ENCODE results near the gene RHBDF2.
A peak's percentile ranks its signal among the peaks of the same experiment; 100 is the strongest.

RHBDF2 gene

DNA sequence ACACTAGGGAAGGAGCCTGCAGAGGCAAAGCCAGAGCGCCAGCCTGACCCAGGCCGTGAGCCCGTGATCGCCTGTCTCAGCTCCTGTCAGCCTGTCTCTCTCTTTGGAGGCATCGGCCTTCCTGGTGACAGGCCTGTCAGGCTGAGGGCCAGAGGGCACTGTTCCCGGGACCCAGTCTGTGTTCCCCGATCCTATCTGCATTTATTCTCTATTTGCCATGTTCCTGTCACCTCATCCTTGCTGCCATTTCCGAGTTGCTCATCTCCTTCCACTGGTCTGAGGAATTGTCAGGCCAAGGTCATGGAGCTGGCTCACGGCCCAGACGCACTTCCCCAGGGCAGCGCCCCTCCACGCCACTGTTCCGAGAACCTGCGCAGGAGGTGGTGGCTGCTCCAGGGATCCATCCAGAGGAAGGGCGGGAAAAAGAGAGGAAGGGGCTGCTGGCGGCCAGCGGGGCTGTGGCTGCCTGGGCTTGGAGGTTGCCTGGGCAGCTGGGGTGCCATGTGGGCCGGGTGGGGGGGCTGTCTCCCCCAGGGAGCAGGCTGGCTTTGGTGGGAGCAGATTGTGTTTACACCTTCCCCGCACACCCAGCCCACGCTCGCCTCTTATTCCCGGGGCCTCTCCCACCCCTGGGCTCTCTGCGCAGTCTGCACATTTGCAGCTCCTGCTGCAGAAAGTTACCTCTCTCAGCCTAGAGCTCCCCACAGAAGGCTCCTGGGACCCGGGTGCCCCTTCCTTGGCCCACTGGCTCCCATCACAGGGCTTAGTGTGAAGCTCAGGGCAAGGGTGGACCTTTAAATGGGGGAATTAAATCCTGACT lies 43.5 kb upstream of the RHBDF2 start:
- Histone ChIP-seq H3K27ac (replicated peaks; ENCODE audit: low read length) (no peak overlapping the region), H2BK120ac (ENCODE audit: low read depth, low read length) (no peak overlapping the region), H3K4me1 (ENCODE audit: control insufficient read depth in 2 of 2, insufficient read depth in 1 of 2, low read depth in 1 of 2, low read length in 2 of 2) (peaks cover 12 to 43% of the 10 kb centered on the region in 2 donors), H4K8ac (ENCODE audit: low read depth, low read length) (no peak overlapping the region), H3K14ac (ENCODE audit: low read length) (no peak overlapping the region), H3K23ac (ENCODE audit: low read depth, low read length, poor library complexity) (no peak overlapping the region), H4K91ac (ENCODE audit: low read depth, low read length, poor library complexity) (no peak overlapping the region), H3K18ac (ENCODE audit: low read length) (no peak overlapping the region), H3K4me3 (ENCODE audit: low read length in 2 of 2) (peak overlapping the region in 1 of 2 donors; percentile 20), H2BK15ac (ENCODE audit: low read length) (no peak overlapping the region), H2AK5ac (ENCODE audit: low read depth, low read length) (no peak overlapping the region), H3K4ac (ENCODE audit: low read length) (no peak overlapping the region), H2BK5ac (ENCODE audit: low read length) (no peak overlapping the region), H3K36me3 (replicated peaks in 1 of 2; ENCODE audit: control insufficient read depth in 2 of 2, insufficient read depth in 2 of 2, low read length in 2 of 2) (no peaks in the 10 kb centered on the region), H3K27me3 (ENCODE audit: control insufficient read depth in 3 of 3, insufficient read depth in 3 of 3, low read depth in 1 of 3, low read length in 3 of 3) (peaks cover 0 to 54% (median 13%) of the 10 kb centered on the region in 3 experiments), H2BK12ac (ENCODE audit: low read length) (no peak overlapping the region), H3K9ac (ENCODE audit: low read depth, low read length, poor library complexity) (no peak overlapping the region), H3K9me3 (replicated peaks in 1 of 2; ENCODE audit: control insufficient read depth in 2 of 2, insufficient read depth in 1 of 2, low read depth in 1 of 2, low read length in 2 of 2) (no peaks in the 10 kb centered on the region), H3K79me1 (ENCODE audit: low read depth, low read length) (no peaks in the 10 kb centered on the region), H3K4me2 (ENCODE audit: insufficient read depth, low read length, poor library complexity, severe bottlenecking) (no peak overlapping the region), H2AFZ (ENCODE audit: low read length) (peak overlapping the region; percentile 81)
- WGBS, 2 donors (ENCODE audit: extremely low coverage in 2 of 2, insufficient read length in 2 of 2, insufficient replicate concordance in 1 of 2): no CpG with 5 or more reads among the region's 24 CpGs
- DNase-seq (ENCODE audit: low spot score): no peak

DNA sequence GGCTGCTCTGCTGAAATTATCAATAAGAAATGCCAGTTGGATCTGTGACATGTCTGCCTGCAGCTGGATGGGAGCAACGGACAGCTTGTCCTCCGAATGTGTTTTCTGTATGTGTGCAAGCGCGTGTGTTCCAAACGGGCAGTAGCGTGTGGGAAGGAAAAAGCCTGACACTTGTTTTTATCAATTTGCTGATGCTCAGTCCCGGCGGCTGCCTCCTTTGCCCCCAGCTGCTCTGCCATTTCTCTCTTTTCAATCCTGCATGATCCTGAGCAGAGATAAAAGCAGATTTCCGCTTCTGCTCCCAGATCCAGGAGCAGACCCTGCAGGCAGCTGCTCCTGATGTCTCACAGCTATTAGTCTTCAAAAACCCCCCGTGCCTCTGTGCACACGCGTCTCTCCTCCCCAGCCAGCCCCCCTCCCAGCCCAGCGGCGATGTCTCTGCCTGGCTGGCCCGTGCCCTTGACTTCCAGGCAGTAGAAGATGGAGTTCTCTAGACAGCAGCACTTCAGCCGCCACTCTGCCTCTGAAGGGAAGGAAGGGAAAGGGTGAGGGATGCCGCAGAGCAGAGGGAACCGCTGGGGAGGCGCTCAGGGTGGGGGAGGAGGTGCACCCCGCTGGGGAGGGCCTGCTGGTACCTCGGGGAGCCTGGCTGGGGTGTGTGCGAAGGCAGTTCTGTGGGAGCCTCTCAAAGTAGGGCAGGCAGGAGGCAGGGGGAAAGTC lies 42.8 kb upstream of the RHBDF2 start:
- WGBS, 2 donors (ENCODE audit: extremely low coverage in 2 of 2, insufficient read length in 2 of 2, insufficient replicate concordance in 1 of 2): no CpG with 5 or more reads among the region's 22 CpGs
- H2BK15ac ChIP-seq (ENCODE audit: low read length): no peak overlapping the region
- H2BK5ac ChIP-seq (ENCODE audit: low read length): no peak overlapping the region
- H3K9me3 ChIP-seq (replicated peaks in 1 of 2; ENCODE audit: control insufficient read depth in 2 of 2, insufficient read depth in 1 of 2, low read depth in 1 of 2, low read length in 2 of 2): no peaks in the 10 kb centered on the region
- peaks cover 12 to 43% of the 10 kb centered on the region in 2 donors for H3K4me1 ChIP-seq (ENCODE audit: control insufficient read depth in 2 of 2, insufficient read depth in 1 of 2, low read depth in 1 of 2, low read length in 2 of 2)
- H2AK5ac ChIP-seq (ENCODE audit: low read depth, low read length): no peak overlapping the region
- H3K18ac ChIP-seq (ENCODE audit: low read length): peak overlapping the region; percentile 6
- H3K14ac ChIP-seq (ENCODE audit: low read length): no peak overlapping the region
- H2BK12ac ChIP-seq (ENCODE audit: low read length): no peak overlapping the region
- H4K8ac ChIP-seq (ENCODE audit: low read depth, low read length): no peak overlapping the region
- H2AFZ ChIP-seq (ENCODE audit: low read length): peak overlapping the region; percentile 81
- no peak overlapping the region for H3K9ac ChIP-seq (ENCODE audit: low read depth, low read length, poor library complexity)
- no peak overlapping the region for H3K4me2 ChIP-seq (ENCODE audit: insufficient read depth, low read length, poor library complexity, severe bottlenecking)
- H2BK120ac ChIP-seq (ENCODE audit: low read depth, low read length): no peak overlapping the region
- H4K91ac ChIP-seq (ENCODE audit: low read depth, low read length, poor library complexity): no peak overlapping the region
- no peak overlapping the region for H3K23ac ChIP-seq (ENCODE audit: low read depth, low read length, poor library complexity)
- no peaks in the 10 kb centered on the region for H3K36me3 ChIP-seq (replicated peaks in 1 of 2; ENCODE audit: control insufficient read depth in 2 of 2, insufficient read depth in 2 of 2, low read length in 2 of 2)
- H3K4ac ChIP-seq (ENCODE audit: low read length): no peak overlapping the region
- no peaks in the 10 kb centered on the region for H3K79me1 ChIP-seq (ENCODE audit: low read depth, low read length)
- peak overlapping the region in 1 of 2 donors; percentile 20 for H3K4me3 ChIP-seq (ENCODE audit: low read length in 2 of 2)
- H3K27ac ChIP-seq (replicated peaks; ENCODE audit: low read length): no peak overlapping the region
- H3K27me3 ChIP-seq (ENCODE audit: control insufficient read depth in 3 of 3, insufficient read depth in 3 of 3, low read depth in 1 of 3, low read length in 3 of 3): peaks cover 0 to 62% (median 20%) of the 10 kb centered on the region in 3 experiments
- DNase-seq (ENCODE audit: low spot score): no peak

DNA sequence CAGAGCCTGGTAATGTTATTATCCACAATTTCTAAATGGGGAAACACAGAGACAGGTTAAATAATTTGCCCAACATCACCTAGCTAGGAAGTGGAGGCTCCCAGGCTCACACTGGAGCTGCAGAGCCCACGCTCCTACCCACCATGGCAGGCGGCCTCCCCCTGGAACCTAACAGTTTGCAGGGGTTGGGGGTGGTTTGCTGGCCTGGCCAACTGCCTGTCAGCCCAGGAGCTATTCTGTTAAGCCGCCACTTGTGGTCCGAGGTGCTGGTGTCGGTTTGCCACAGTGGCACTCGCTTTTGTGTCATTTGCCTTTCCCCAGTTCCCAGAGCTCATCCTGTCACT lies 42.2 kb upstream of the RHBDF2 start:
- H2BK5ac ChIP-seq (ENCODE audit: low read length): no peak overlapping the region
- H4K8ac ChIP-seq (ENCODE audit: low read depth, low read length): no peak overlapping the region
- H3K27me3 ChIP-seq (ENCODE audit: control insufficient read depth in 3 of 3, insufficient read depth in 3 of 3, low read depth in 1 of 3, low read length in 3 of 3): peaks cover 2 to 67% (median 26%) of the 10 kb centered on the region in 3 experiments
- no peak overlapping the region for H2BK12ac ChIP-seq (ENCODE audit: low read length)
- H3K14ac ChIP-seq (ENCODE audit: low read length): no peak overlapping the region
- no peak overlapping the region for H2BK120ac ChIP-seq (ENCODE audit: low read depth, low read length)
- H3K36me3 ChIP-seq (replicated peaks in 1 of 2; ENCODE audit: control insufficient read depth in 2 of 2, insufficient read depth in 2 of 2, low read length in 2 of 2): no peaks in the 10 kb centered on the region
- H4K91ac ChIP-seq (ENCODE audit: low read depth, low read length, poor library complexity): no peak overlapping the region
- no CpG with 5 or more reads among the region's 6 CpGs for WGBS, 2 donors (ENCODE audit: extremely low coverage in 2 of 2, insufficient read length in 2 of 2, insufficient replicate concordance in 1 of 2)
- no peak overlapping the region for H3K4ac ChIP-seq (ENCODE audit: low read length)
- no peak overlapping the region for H3K4me2 ChIP-seq (ENCODE audit: insufficient read depth, low read length, poor library complexity, severe bottlenecking)
- no peak overlapping the region for H3K18ac ChIP-seq (ENCODE audit: low read length)
- no peaks in the 10 kb centered on the region for H3K79me1 ChIP-seq (ENCODE audit: low read depth, low read length)
- H3K9me3 ChIP-seq (replicated peaks in 1 of 2; ENCODE audit: control insufficient read depth in 2 of 2, insufficient read depth in 1 of 2, low read depth in 1 of 2, low read length in 2 of 2): no peaks in the 10 kb centered on the region
- no peak overlapping the region for H3K9ac ChIP-seq (ENCODE audit: low read depth, low read length, poor library complexity)
- no peak overlapping the region for H2BK15ac ChIP-seq (ENCODE audit: low read length)
- H3K23ac ChIP-seq (ENCODE audit: low read depth, low read length, poor library complexity): no peak overlapping the region
- peak overlapping the region; percentile 81 for H2AFZ ChIP-seq (ENCODE audit: low read length)
- DNase-seq (ENCODE audit: low spot score): no peak
- H3K4me1 ChIP-seq (ENCODE audit: control insufficient read depth in 2 of 2, insufficient read depth in 1 of 2, low read depth in 1 of 2, low read length in 2 of 2): peaks cover 13 to 44% of the 10 kb centered on the region in 2 donors
- H3K27ac ChIP-seq (replicated peaks; ENCODE audit: low read length): no peak overlapping the region
- no peak overlapping the region for H3K4me3 ChIP-seq (ENCODE audit: low read length in 2 of 2)
- H2AK5ac ChIP-seq (ENCODE audit: low read depth, low read length): no peak overlapping the region

DNA sequence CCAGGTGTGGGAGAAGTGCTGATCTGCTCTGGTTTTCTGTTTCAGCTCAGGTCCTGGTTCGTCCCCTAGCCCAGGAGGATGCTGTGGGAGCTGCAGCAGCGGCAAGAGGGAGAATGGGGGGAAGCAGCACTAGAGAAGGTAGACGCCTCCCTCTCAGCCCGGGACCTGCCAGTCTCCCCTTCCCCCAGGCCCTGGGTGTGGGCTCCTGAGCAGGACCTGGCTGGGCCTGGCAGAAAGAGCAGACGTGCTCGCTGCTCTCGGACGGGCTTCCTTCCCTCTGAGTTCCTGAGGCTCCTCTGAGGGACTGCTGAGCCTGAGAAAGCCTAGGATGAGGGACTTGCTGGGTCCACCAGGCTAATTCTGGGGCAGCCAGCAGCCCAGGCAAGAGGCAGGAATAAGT lies 41.8 kb upstream of the RHBDF2 start:
- H3K27me3 ChIP-seq (ENCODE audit: control insufficient read depth in 3 of 3, insufficient read depth in 3 of 3, low read depth in 1 of 3, low read length in 3 of 3): peaks cover 6 to 72% (median 30%) of the 10 kb centered on the region in 3 experiments
- peak overlapping the region; percentile 43 for H2BK12ac ChIP-seq (ENCODE audit: low read length)
- H3K4ac ChIP-seq (ENCODE audit: low read length): no peak overlapping the region
- no peaks in the 10 kb centered on the region for H3K9me3 ChIP-seq (replicated peaks in 1 of 2; ENCODE audit: control insufficient read depth in 2 of 2, insufficient read depth in 1 of 2, low read depth in 1 of 2, low read length in 2 of 2)
- no peak overlapping the region for H3K14ac ChIP-seq (ENCODE audit: low read length)
- no peak overlapping the region for H4K91ac ChIP-seq (ENCODE audit: low read depth, low read length, poor library complexity)
- no peak overlapping the region for H2BK120ac ChIP-seq (ENCODE audit: low read depth, low read length)
- peaks cover 15 to 44% of the 10 kb centered on the region in 2 donors for H3K4me1 ChIP-seq (ENCODE audit: control insufficient read depth in 2 of 2, insufficient read depth in 1 of 2, low read depth in 1 of 2, low read length in 2 of 2)
- H4K8ac ChIP-seq (ENCODE audit: low read depth, low read length): no peak overlapping the region
- H3K27ac ChIP-seq (replicated peaks; ENCODE audit: low read length): no peak overlapping the region
- no peak for DNase-seq (ENCODE audit: low spot score)
- H3K18ac ChIP-seq (ENCODE audit: low read length): no peak overlapping the region
- H2BK5ac ChIP-seq (ENCODE audit: low read length): no peak overlapping the region
- no peak overlapping the region for H3K9ac ChIP-seq (ENCODE audit: low read depth, low read length, poor library complexity)
- H3K4me2 ChIP-seq (ENCODE audit: insufficient read depth, low read length, poor library complexity, severe bottlenecking): no peak overlapping the region
- H3K79me1 ChIP-seq (ENCODE audit: low read depth, low read length): no peaks in the 10 kb centered on the region
- H2AK5ac ChIP-seq (ENCODE audit: low read depth, low read length): peak overlapping the region; percentile 59
- H3K23ac ChIP-seq (ENCODE audit: low read depth, low read length, poor library complexity): no peak overlapping the region
- no peak overlapping the region for H2AFZ ChIP-seq (ENCODE audit: low read length)
- peak overlapping the region; percentile 25 for H2BK15ac ChIP-seq (ENCODE audit: low read length)
- no peak overlapping the region for H3K4me3 ChIP-seq (ENCODE audit: low read length in 2 of 2)
- WGBS, 2 donors (ENCODE audit: extremely low coverage in 2 of 2, insufficient read length in 2 of 2, insufficient replicate concordance in 1 of 2): no CpG with 5 or more reads among the region's 8 CpGs
- no peaks in the 10 kb centered on the region for H3K36me3 ChIP-seq (replicated peaks in 1 of 2; ENCODE audit: control insufficient read depth in 2 of 2, insufficient read depth in 2 of 2, low read length in 2 of 2)
